HG03432 (cell line): ENCODE data around the gene PHLDB2.

ENCODE experiments used
- ATAC-seq: cut with Tn5 transposase; IDR thresholded peaks from one replicate; pipeline ENCODE4 v1.9.1; 2021; ENCODE audit warnings: mild to moderate bottlenecking, moderate library complexity; ENCODE audit not compliant: unreplicated experiment

The PHLDB2 gene

DNA sequence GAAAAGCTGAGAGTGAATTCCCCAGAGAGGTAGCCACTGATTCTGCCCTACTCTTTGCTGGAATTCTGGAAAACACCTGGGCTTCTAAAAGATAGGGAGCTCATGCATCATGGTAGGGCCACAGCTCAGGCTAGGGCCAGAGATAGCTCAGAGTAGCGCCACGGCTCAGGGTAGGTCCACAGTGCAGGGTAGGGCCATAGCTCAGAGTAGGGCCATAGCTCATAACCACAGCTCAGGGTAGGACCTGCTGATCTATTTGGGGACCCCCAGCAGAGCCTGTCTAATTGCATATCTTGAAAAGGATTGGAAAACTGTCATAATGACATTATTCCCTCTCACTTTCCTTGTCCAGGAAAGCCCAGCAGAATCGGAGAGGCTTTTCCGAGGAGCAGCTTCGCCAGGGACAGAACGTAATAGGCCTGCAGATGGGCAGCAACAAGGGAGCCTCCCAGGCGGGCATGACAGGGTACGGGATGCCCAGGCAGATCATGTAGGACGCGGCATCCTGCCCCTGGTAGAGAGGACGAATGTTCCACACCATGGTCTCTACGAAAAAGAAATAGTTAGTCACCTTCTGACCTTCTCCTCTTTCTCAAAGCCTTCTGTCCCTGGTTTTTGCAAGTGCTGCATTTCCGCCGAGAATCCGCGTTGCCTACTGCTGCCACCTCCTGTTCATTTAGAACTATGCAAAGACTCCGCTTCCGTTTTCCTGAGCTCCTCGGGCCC is 154.2 kb downstream of the PHLDB2 start:
- peak; percentile 93 for ATAC-seq

DNA sequence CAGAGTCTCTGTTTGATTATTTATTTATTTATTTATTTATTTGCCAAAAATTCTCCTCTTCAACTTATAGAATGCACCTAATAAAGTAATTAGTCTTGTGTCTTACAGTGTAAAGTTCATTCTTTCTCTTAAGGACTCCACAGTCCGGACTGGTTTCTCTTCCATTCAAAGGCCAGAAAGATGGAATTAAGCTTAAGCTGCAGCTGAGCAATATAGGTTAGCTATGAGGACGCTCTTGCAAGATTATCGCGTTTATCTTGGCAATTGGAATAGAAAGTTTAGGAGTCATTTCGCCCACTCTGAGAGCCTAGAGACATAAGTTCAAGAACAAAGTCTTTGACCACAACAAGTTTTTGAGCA is 154.7 kb downstream of the PHLDB2 start:
- peak; percentile 46 for ATAC-seq

DNA sequence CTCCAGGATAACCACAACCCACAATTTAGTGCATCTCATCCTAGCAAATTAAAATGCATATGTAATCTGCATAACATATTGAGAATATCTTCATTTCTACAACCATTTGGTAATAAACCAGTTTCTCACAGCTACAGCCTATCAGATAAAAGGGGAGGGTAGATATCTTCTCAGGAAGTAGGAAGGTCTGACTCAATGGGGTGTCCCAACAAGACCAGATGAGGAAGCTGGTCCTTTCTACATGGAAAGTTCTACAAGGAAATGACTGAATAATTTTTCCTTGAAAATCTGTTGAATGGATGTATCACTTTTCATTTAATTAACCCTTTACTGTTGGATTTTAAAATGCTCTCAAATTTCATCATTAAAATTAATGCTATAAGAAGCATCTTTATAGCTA is 158.0 kb downstream of the PHLDB2 start:
- no peak for ATAC-seq

DNA sequence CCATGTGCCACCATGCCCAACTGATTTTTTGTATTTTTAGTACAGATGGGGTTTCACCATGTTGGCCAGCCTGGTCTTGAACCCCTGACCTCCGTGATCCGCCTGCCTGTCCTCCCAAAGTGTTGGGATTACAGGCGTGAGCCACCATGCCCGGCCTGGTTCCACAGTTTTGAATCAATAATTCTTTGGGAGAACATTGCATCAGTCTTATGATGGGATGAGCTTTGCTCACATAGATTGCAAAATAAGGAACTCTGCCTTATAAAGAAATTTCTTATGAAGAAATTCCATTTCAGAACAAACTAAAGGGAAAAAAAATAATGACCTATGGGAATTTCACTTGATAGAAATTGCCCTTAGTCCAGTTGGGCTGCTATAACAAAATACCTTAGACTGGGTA is 159.6 kb downstream of the PHLDB2 start:
- ATAC-seq, result no peak

DNA sequence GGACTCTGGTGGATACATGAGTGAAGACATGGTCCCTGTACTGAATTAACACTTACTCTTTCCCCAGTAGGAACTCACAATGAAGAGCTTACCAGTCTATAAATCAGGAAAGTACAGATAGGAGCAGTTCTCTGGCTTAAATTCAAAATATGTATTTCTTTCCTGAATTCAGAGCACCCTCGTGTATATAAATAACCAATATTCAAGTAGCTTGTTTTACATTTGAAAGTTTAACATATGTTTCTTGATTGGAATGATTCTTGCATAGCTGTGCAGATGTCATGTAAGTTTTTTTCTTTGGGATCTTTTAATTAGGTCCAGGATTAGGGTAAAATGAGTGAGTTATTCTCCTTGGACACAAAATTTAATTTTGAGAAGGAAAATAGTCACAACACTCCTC is 160.7 kb downstream of the PHLDB2 start:
- no peak for ATAC-seq

DNA sequence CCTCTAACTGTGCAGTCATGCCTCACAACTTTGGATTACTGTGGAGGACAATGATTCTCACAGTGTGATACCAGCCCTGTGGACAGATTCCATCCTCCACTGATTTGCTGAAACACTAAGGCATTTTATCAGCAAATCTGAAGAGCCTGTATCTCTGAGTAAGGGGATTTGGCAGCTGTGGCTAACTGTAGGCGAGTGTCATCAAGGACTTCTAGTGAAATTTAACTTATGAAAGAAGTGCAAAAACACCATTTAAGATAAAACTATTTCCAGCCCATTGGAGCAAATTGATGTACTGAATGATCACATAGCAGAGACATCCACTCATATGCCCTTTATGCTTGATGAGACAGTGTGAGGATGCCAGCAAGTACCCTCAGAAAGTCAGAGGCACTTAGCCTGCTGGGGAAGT is 161.6 kb downstream of the PHLDB2 start:
- ATAC-seq, result no peak
